WTC11 (cell line): Measurements from ENCODE around the gene HMMR. TPM values are rescaled to one million over a fixed set of nuclear protein-coding genes. Genes with fewer than 3 reads are reported as not detected.

ENCODE experiments used
- CREB1 ChIP-seq: sonication (generic); formaldehyde crosslinking; IDR thresholded peaks from 2 replicates; pipeline ENCODE4 v1.8.0; 2023; ENCODE audit warnings: mild to moderate bottlenecking, missing genetic modification reagents
- CTCF ChIP-seq: fragments of 200-600 bp; IDR thresholded peaks from 2 replicates; pipeline ENCODE4 v1.8.0; 2022; ENCODE audit warnings: antibody characterized with exemption
- E2F5 ChIP-seq: sonication (generic); formaldehyde crosslinking; IDR thresholded peaks from 2 replicates; pipeline ENCODE4 v1.8.1; 2022; ENCODE audit warnings: mild to moderate bottlenecking, moderate library complexity, missing genetic modification reagents
- ELF4 ChIP-seq: sonication (generic); formaldehyde crosslinking; IDR thresholded peaks from 2 replicates; pipeline ENCODE4 v1.8.1; 2022; ENCODE audit warnings: low read depth, mild to moderate bottlenecking, moderate library complexity, missing genetic modification reagents
- FOXK1 ChIP-seq: sonication (generic); formaldehyde crosslinking; IDR thresholded peaks from 2 replicates; pipeline ENCODE4 v1.8.0; 2022; ENCODE audit warnings: mild to moderate bottlenecking, moderate library complexity, missing genetic modification reagents
- HMGA2 ChIP-seq: fragments of 250-450 bp; sonication (Bioruptor Pico); IDR thresholded peaks from 2 replicates; pipeline ENCODE4 v1.4.0; 2021; ENCODE audit warnings: mild to moderate bottlenecking, moderate library complexity
- IRF2 ChIP-seq: sonication (generic); formaldehyde crosslinking; IDR thresholded peaks from 2 replicates; pipeline ENCODE4 v1.8.0; 2022; ENCODE audit warnings: low read depth, missing genetic modification reagents, borderline replicate concordance
- MLX ChIP-seq: sonication (generic); formaldehyde crosslinking; IDR thresholded peaks from 2 replicates; pipeline ENCODE4 v1.8.1; 2023; ENCODE audit warnings: mild to moderate bottlenecking, missing genetic modification reagents, moderate library complexity
- NR1H2 ChIP-seq: sonication (generic); formaldehyde crosslinking; IDR thresholded peaks from 2 replicates; pipeline ENCODE4 v1.9.0; 2021; ENCODE audit warnings: mild to moderate bottlenecking, moderate library complexity, missing genetic modification reagents
- NR2C2 ChIP-seq: sonication (generic); formaldehyde crosslinking; IDR thresholded peaks from 2 replicates; pipeline ENCODE4 v1.8.0; 2022; ENCODE audit warnings: mild to moderate bottlenecking, missing genetic modification reagents
- PRDM15 ChIP-seq: sonication (generic); formaldehyde crosslinking; IDR thresholded peaks from 2 replicates; pipeline ENCODE4 v1.8.0; 2022; ENCODE audit warnings: missing genetic modification reagents
- RELA ChIP-seq: sonication (generic); formaldehyde crosslinking; IDR thresholded peaks from 2 replicates; pipeline ENCODE4 v1.8.1; 2022; ENCODE audit warnings: missing genetic modification reagents, mild to moderate bottlenecking, borderline replicate concordance
- SMAD4 ChIP-seq: sonication (generic); formaldehyde crosslinking; IDR thresholded peaks from 2 replicates; pipeline ENCODE4 v1.8.0; 2022; ENCODE audit warnings: mild to moderate bottlenecking, missing genetic modification reagents
- SOX15 ChIP-seq: fragments of 250-450 bp; sonication (Bioruptor Pico); IDR thresholded peaks from 2 replicates; pipeline ENCODE4 v1.9.0; 2021; ENCODE audit warnings: mild to moderate bottlenecking
- TP53 ChIP-seq: sonication (generic); formaldehyde crosslinking; IDR thresholded peaks from 2 replicates; pipeline ENCODE4 v1.8.1; 2023; ENCODE audit warnings: mild to moderate bottlenecking, missing genetic modification reagents
- ZNF138 ChIP-seq: sonication (generic); formaldehyde crosslinking; conservative IDR thresholded peaks from 2 replicates; pipeline ENCODE4 v1.8.1; 2022; ENCODE audit warnings: mild to moderate bottlenecking, moderate library complexity, missing genetic modification reagents
- ZNF219 ChIP-seq: sonication (generic); formaldehyde crosslinking; IDR thresholded peaks from 2 replicates; pipeline ENCODE4 v1.8.0; 2023; ENCODE audit warnings: missing genetic modification reagents, mild to moderate bottlenecking, borderline replicate concordance
- ZNF281 ChIP-seq: sonication (generic); formaldehyde crosslinking; IDR thresholded peaks from 2 replicates; pipeline ENCODE4 v1.8.0; 2023; ENCODE audit warnings: mild to moderate bottlenecking, missing genetic modification reagents
- ZNF425 ChIP-seq: fragments of 250-450 bp; sonication (Bioruptor Pico); conservative IDR thresholded peaks from 2 replicates; pipeline ENCODE4 v1.9.0; 2021; ENCODE audit warnings: mild to moderate bottlenecking
- ZNF512 ChIP-seq: sonication (generic); formaldehyde crosslinking; IDR thresholded peaks from 2 replicates; pipeline ENCODE4 v1.8.1; 2022; ENCODE audit warnings: missing genetic modification reagents, borderline replicate concordance
- ZNF671 ChIP-seq: fragments of 250-450 bp; sonication (Bioruptor Pico); IDR thresholded peaks from 2 replicates; pipeline ENCODE4 v1.8.0; 2021; ENCODE audit warnings: mild to moderate bottlenecking
- total RNA-seq: library from RNA; stranded (reverse); gene quantifications from 3 replicates; pipeline ENCODE4 v1.2.3, GENCODE V29; 2021

The HMMR gene
- total RNA-seq, 1 experiment from 2014 or later, result 78.5 TPM

- TF ChIP-seq ZNF512 (CRISPR knock-in tag), result no peak
- TF ChIP-seq TP53 (CRISPR knock-in tag), result no peak
- TF ChIP-seq IRF2 (CRISPR knock-in tag), result no peak
- no peak for TF ChIP-seq NR2C2
- peak; percentile 67; the same call in 1 of the 2 replicates for TF ChIP-seq FOXK1
- no peak for TF ChIP-seq RELA
- no peak for TF ChIP-seq CTCF
- no peak for TF ChIP-seq HMGA2 (CRISPR knock-in tag)
- no peak; the same call in 1 of the 2 replicates for TF ChIP-seq ZNF281 (CRISPR knock-in tag)
- TF ChIP-seq ELF4 (CRISPR knock-in tag), result no peak
- TF ChIP-seq SOX15, result no peak
- TF ChIP-seq ZNF219 (CRISPR knock-in tag), result no peak
- peak; percentile 82 for TF ChIP-seq E2F5 (CRISPR knock-in tag)
- TF ChIP-seq SMAD4 (CRISPR knock-in tag), result no peak
- peak; percentile 73; the same call in 1 of the 2 replicates for TF ChIP-seq ZNF671
- TF ChIP-seq PRDM15 (CRISPR knock-in tag), result no peak
- peak; percentile 43; the same call in 1 of the 2 replicates for TF ChIP-seq ZNF138
- TF ChIP-seq ZNF425, result no peak
- 0 out of 2 replicates have a peak, but pooled peaks have one; percentile 14 for TF ChIP-seq CREB1 (CRISPR knock-in tag)
- TF ChIP-seq NR1H2 (CRISPR knock-in tag), result no peak
- TF ChIP-seq MLX (CRISPR knock-in tag), result no peak
These were observed 45.1 kb downstream of the HMMR start, which contains the start of gene MAT2B (continued) for GRCh38 chr5:163505368-163506094.
